Measurements from ENCODE around the gene LNX2.
"Not testable (repeated sequence)": the region's sequence is repeated elsewhere in the genome, so short reads cannot be mapped to it uniquely, and the experiment has no call there.

The LNX2 gene

DNA sequence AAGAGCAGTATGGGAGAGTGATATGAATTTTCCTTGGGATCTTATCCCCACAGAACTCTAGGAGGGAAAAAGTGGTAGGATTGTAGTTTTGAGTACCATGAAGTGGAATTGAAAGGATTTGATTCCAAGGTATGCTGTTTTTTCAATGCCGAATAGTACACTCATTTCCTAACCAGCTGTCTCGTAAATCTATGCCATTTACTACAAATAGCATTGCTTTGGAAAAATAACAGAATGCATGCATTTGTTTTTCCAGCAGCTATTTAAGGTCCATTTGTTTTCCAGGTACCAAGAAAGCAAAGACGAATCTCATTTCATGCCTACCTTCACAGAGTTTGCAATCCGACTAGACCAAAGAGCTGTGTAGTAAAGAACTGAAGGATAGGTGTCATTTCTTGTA, 11.9 kb upstream of the LNX2 start:
- no peak overlapping the region for H3K27ac ChIP-seq
- no peak for DNase-seq (ENCODE audit: low spot score)
- no peak overlapping the region for H3K4me3 ChIP-seq
- TF ChIP-seq, protein P1, sequence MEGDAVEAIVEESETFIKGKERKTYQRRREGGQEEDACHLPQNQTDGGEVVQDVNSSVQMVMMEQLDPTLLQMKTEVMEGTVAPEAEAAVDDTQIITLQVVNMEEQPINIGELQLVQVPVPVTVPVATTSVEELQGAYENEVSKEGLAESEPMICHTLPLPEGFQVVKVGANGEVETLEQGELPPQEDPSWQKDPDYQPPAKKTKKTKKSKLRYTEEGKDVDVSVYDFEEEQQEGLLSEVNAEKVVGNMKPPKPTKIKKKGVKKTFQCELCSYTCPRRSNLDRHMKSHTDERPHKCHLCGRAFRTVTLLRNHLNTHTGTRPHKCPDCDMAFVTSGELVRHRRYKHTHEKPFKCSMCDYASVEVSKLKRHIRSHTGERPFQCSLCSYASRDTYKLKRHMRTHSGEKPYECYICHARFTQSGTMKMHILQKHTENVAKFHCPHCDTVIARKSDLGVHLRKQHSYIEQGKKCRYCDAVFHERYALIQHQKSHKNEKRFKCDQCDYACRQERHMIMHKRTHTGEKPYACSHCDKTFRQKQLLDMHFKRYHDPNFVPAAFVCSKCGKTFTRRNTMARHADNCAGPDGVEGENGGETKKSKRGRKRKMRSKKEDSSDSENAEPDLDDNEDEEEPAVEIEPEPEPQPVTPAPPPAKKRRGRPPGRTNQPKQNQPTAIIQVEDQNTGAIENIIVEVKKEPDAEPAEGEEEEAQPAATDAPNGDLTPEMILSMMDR (IDR thresholded peaks at IDR 0.05), result no peak

DNA sequence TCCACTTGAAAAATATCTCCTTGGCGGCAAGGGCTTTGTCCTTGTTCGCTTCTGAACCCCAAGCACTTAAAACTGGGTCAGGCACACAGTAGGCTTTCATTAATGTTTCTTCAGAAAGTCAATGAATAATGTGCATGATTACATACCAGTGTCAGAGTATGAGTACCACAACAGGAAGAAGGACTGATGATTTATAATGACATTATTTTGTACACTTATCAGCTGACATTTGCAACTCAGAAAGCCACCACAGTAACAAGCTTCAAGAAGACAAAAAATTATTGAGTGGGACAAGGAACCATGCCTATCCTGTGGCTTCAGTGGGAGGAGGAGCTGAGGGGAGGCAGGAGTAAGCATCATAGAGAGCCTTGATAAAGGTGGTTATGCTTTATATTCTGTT, 11.3 kb upstream of the LNX2 start:
- DNase-seq (ENCODE audit: low spot score), result no peak
- TF ChIP-seq, protein P1 (IDR thresholded peaks at IDR 0.05), result no peak
- Histone ChIP-seq H3K27ac (no peak overlapping the region), H3K4me3 (no peak overlapping the region)

DNA sequence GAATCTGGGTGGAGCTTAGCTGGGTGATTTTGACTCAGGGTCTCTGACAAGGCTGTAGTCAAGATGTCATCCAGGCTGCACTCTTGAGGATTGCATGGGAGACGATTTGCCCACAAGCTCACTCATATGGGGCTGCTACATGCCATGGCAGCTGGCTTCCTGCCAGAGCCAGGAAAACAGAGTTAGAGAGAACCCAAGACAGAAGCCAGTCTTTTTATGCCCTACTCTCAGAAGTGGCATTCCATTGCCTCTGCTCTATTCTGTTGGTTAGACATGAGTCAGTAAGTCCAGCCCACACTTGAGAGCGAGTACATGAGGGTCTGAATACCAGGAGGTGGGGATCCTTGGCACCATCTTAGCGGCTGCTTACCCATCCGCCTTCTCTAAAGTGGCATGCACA, 10.8 kb upstream of the LNX2 start:
- no peak overlapping the region for H3K27ac ChIP-seq
- no peak overlapping the region for H3K4me3 ChIP-seq
- DNase-seq (ENCODE audit: low spot score), result no peak
- TF ChIP-seq, protein P1 (IDR thresholded peaks at IDR 0.05), result no peak

DNA sequence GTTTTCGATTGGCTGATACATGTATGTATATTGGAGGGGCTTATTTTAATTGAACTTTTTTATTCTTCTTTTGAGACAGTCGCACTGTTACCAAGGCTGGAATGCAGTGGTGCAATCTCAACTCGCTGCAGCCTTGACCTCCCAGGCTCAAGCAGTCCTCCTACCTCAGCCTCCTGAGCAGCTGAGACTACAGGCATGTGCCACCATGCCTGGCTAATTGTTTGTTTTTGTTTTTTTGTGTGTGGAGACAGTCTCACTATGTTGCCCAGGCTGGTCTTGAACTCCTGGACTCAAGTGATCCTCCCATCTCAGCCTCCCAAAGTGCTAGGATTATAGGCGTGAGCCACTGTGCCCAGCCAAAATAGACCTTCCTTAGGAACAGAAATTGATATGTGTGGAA, 8.4 kb upstream of the LNX2 start:
- not testable (repeated sequence) for H3K27ac ChIP-seq

DNA sequence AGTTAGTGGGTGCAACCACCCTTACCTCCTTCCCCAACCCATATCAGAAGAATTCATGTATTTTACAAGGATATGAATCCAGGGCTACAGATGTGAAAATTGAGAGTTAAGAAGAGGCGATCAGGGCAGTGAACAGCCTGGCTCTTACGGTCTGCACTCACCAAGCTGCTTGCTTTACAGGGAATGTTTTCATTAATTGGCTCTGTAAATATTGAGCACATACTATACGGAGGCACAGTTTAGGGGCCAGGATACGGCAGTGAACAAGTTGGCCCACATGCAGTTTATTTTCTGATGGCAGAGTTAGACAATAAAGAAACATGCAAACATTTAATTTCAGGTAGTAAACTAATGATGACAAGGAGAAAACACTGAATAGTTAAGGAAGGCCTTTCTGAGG, 7.8 kb upstream of the LNX2 start:
- Histone ChIP-seq H3K4me3 (no peak overlapping the region), H3K27ac (no peak overlapping the region)
- no peak for DNase-seq (ENCODE audit: low spot score)
- TF ChIP-seq, protein P1 (IDR thresholded peaks at IDR 0.05), result no peak

More for the DNA sequence above, 8.4 kb upstream of the LNX2 start:
- DNase-seq (ENCODE audit: low spot score); H3K4me3 ChIP-seq: not testable (repeated sequence)

DNA sequence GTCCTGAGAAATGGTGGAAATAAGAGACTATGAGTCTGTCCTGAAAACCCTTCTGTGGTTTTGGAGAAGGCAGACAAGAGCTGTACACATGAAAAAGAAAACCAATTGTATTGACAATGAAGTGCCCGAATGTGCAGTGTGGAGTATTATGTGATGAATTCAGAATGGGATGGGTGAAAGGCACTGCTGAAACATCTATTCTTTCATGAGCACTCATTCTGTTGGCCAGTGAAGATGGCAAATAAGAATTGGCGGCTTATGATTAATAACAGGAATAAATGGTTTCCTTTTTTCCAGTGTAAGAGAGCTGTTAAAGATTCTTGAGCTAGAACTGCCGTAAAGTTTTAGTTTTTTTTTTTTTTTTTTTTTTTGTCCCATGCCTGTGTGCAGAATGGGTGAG, 7.1 kb upstream of the LNX2 start:
- TF ChIP-seq, protein P1 (IDR thresholded peaks at IDR 0.05), result no peak
- DNase-seq (ENCODE audit: low spot score), result no peak
- H3K27ac ChIP-seq, result no peak overlapping the region
- no peak overlapping the region for H3K4me3 ChIP-seq

DNA sequence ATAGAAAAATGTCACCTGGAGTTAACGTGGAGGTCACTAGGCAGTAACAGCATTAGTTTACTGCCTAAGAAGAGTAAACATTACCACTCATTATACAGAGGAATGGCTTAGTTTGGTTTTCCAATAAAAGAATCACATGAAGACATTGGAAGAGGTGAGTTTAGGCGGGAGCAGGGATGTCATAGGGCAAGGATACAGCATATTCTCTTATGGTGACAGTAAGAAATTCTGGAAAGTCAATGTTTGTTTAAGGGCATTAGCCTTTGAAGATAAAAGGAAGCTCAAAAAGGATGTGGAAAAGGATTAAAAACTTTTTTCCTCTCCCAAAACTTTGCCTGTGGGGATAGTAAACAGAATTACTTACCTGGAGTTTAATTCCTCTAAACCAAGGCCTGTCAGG, 5.5 kb upstream of the LNX2 start:
- no peak for DNase-seq (ENCODE audit: low spot score)
- TF ChIP-seq, protein P1 (IDR thresholded peaks at IDR 0.05), result no peak
- H3K4me3 ChIP-seq, result no peak overlapping the region
- no peak overlapping the region for H3K27ac ChIP-seq

DNA sequence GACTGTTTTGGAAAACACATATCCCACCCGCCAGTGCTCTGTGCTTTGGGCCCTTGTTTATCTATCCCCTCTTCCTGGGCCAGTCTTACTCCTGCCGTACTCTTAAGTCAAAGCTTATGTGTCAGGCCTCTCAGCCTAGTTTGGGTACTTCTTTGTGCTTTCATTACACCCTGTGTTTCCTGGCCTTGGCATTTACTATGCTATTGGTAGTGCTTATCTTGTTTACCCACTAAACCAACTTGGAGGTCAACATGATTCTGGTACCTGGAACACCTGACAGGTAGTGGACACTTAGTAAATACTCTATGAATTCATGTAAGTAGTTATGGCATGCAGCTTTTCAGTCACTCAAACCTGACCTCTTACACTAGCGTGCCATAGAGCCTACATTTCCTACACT, 3.7 kb upstream of the LNX2 start:
- DNase-seq (ENCODE audit: low spot score), result no peak
- H3K27ac ChIP-seq, result no peak overlapping the region
- H3K4me3 ChIP-seq, result no peak overlapping the region

More for the DNA sequence above, 3.7 kb upstream of the LNX2 start:
- TF ChIP-seq, protein P1 (IDR thresholded peaks at IDR 0.05), result no peak

Measured in coronary artery (tissue), 2 donors.